ENCODE results near the gene GARS1. TPM values are rescaled to one million over a fixed set of nuclear protein-coding genes. Genes with fewer than 3 reads are reported as not detected.

GARS1 gene
- polyA plus RNA-seq, 3 donors from 2014 or later, result 33.1 to 85.6 (median 75.2) TPM

- Mint-ChIP-seq H3K9me3 (no peaks in the 10 kb centered on the region), H3K27me3 (ENCODE audit: low read depth in 3 of 3) (peaks cover 4 to 20% (median 12%) of the 10 kb centered on the region in 3 donors), H3K27ac (no peak overlapping the region), H3K4me3 (no peak overlapping the region), H3K4me1 (no peaks in the 10 kb centered on the region), H3K36me3 (peaks cover 0 to 4% (median 0%) of the 10 kb centered on the region in 3 donors)
- no peak for DNase-seq
These were observed 80.2 kb downstream of the GARS1 start for GRCh38 chr7:30674876-30675275.

- Mint-ChIP-seq H3K4me1 (peaks cover 7 to 13% of the 10 kb centered on the region in 2 donors), H3K36me3 (no peaks in the 10 kb centered on the region), H3K4me3 (no peak overlapping the region), H3K27ac (no peak overlapping the region), H3K9me3 (no peaks in the 10 kb centered on the region), H3K27me3 (ENCODE audit: low read depth in 3 of 3) (peaks cover 5 to 20% (median 18%) of the 10 kb centered on the region in 3 donors)
- no peak for DNase-seq
These were observed 84.1 kb downstream of the GARS1 start for GRCh38 chr7:30678805-30679204.

GRCh38 chr7:30679664-30680063, 85.0 kb downstream of the GARS1 start:
- Mint-ChIP-seq H3K4me3 (no peak overlapping the region), H3K27ac (no peak overlapping the region), H3K27me3 (ENCODE audit: low read depth in 3 of 3) (peaks cover 7 to 25% (median 21%) of the 10 kb centered on the region in 3 donors), H3K9me3 (no peaks in the 10 kb centered on the region), H3K36me3 (no peaks in the 10 kb centered on the region), H3K4me1 (peaks cover 7 to 13% of the 10 kb centered on the region in 2 donors)
- no peak for DNase-seq

- no peak overlapping the region for H3K27ac Mint-ChIP-seq
- peaks cover 7 to 25% (median 23%) of the 10 kb centered on the region in 3 donors for H3K27me3 Mint-ChIP-seq (ENCODE audit: low read depth in 3 of 3)
These were observed 86.7 kb downstream of the GARS1 start for GRCh38 chr7:30681331-30681797.

GRCh38 chr7:30681815-30682211, 87.1 kb downstream of the GARS1 start:
- no peak overlapping the region for H3K27ac Mint-ChIP-seq
- H3K36me3 Mint-ChIP-seq, result no peaks in the 10 kb centered on the region
- H3K27me3 Mint-ChIP-seq (ENCODE audit: low read depth in 3 of 3), result peaks cover 7 to 25% (median 23%) of the 10 kb centered on the region in 3 donors
- H3K4me1 Mint-ChIP-seq, result peaks cover 7 to 13% of the 10 kb centered on the region in 2 donors
- H3K9me3 Mint-ChIP-seq, result no peaks in the 10 kb centered on the region
- H3K4me3 Mint-ChIP-seq, result peak overlapping the region; percentile 64 to 85 (median 72)
- DNase-seq, result no peak

More at GRCh38 chr7:30681331-30681797, 86.7 kb downstream of the GARS1 start:
- Mint-ChIP-seq H3K9me3 (no peaks in the 10 kb centered on the region), H3K4me1 (peaks cover 7 to 13% of the 10 kb centered on the region in 2 donors), H3K4me3 (peak overlapping the region; percentile 41 to 85 (median 72)), H3K36me3 (no peaks in the 10 kb centered on the region)
- no peak for DNase-seq

- no peak within 1 kb of the TSS for H3K27ac Mint-ChIP-seq
- peak within 1 kb of the TSS; percentile 64 to 85 (median 72) for H3K4me3 Mint-ChIP-seq
- peaks cover 7 to 25% (median 20%) of the 10 kb centered on the region in 3 donors for H3K27me3 Mint-ChIP-seq (ENCODE audit: low read depth in 3 of 3)
- H3K36me3 Mint-ChIP-seq, result no peaks in the 10 kb centered on the region
- peaks cover 7 to 13% of the 10 kb centered on the region in 2 donors for H3K4me1 Mint-ChIP-seq
- H3K9me3 Mint-ChIP-seq, result no peaks in the 10 kb centered on the region
- peak; percentile 15 to 32 (median 17) for DNase-seq
These were observed 87.8 kb downstream of the GARS1 start, which contains the start of gene CRHR2 for GRCh38 chr7:30682212-30683083. Gene CRHR2 (minus strand): TSS chr7:30682456. CDS start chr7:30682280, 176 bp downstream.

- no peak overlapping the region for H3K27ac Mint-ChIP-seq
- no peaks in the 10 kb centered on the region for H3K9me3 Mint-ChIP-seq
- H3K36me3 Mint-ChIP-seq, result no peaks in the 10 kb centered on the region
- H3K4me3 Mint-ChIP-seq, result peak overlapping the region in 4 of 5 donors; percentile 9 to 56 (median 45)
- H3K27me3 Mint-ChIP-seq (ENCODE audit: low read depth in 3 of 3), result peaks cover 7 to 21% (median 19%) of the 10 kb centered on the region in 3 donors
- DNase-seq, result no peak
- H3K4me1 Mint-ChIP-seq, result peaks cover 7 to 13% of the 10 kb centered on the region in 2 donors
These were observed 88.6 kb downstream of the GARS1 start for GRCh38 chr7:30683306-30683705.

Other genes with a start within 250 kb of the GARS1 start
- 1 to 10 TPM; 5.7 to 9.9 (median 7.4) TPM for gene NOD1, start 116.1 kb upstream of the GARS1 start, polyA plus RNA-seq
- gene GGCT, start 90.0 kb upstream of the GARS1 start, polyA plus RNA-seq, result 10 to 100 TPM; 20.3 to 27.2 (median 25.3) TPM
- not detected for gene CRHR2, start 87.6 kb downstream of the GARS1 start, polyA plus RNA-seq
- gene INMT, start 157.3 kb downstream of the GARS1 start, polyA plus RNA-seq, result not detected
- under 1 TPM in 2 of 3 donors, not detected in 1; 0.45 to 0.71 TPM for gene MINDY4, start 176.5 kb downstream of the GARS1 start, polyA plus RNA-seq

Measured in immature natural killer cell (primary cell).